ENCODE measurements around the gene TNS4. TPM values are rescaled to one million over a fixed set of nuclear protein-coding genes. Genes with fewer than 3 reads are reported as not detected.

The TNS4 gene
- polyA plus RNA-seq, 1 experiment = 0.07 TPM

- POLR2A ChIA-PET = interaction anchor here (0.5 to 0.9 kb wide), 2 partner anchors 11 to 66 kb away, joined by 3 read pairs; no protein-coding TSS in a partner anchor
- Histone ChIP-seq H3K27me3 (ENCODE audit: control insufficient read depth, insufficient read depth, low read length) (peaks cover 3% of the 10 kb centered on the region), H3K27ac (ENCODE audit: low read depth, low read length) (peak overlapping the region; percentile 3), H3K9me3 (ENCODE audit: control insufficient read depth, insufficient read depth, low read length) (no peaks in the 10 kb centered on the region), H3K4me3 (ENCODE audit: low read depth, low read length) (no peak overlapping the region)
- DNase-seq (ENCODE audit: low read depth, low spot score) = no peak
- TF ChIP-seq, protein P1, sequence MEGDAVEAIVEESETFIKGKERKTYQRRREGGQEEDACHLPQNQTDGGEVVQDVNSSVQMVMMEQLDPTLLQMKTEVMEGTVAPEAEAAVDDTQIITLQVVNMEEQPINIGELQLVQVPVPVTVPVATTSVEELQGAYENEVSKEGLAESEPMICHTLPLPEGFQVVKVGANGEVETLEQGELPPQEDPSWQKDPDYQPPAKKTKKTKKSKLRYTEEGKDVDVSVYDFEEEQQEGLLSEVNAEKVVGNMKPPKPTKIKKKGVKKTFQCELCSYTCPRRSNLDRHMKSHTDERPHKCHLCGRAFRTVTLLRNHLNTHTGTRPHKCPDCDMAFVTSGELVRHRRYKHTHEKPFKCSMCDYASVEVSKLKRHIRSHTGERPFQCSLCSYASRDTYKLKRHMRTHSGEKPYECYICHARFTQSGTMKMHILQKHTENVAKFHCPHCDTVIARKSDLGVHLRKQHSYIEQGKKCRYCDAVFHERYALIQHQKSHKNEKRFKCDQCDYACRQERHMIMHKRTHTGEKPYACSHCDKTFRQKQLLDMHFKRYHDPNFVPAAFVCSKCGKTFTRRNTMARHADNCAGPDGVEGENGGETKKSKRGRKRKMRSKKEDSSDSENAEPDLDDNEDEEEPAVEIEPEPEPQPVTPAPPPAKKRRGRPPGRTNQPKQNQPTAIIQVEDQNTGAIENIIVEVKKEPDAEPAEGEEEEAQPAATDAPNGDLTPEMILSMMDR (IDR thresholded peaks at IDR 0.05; ENCODE audit: low read depth, low read length) = no peak
- CTCF ChIA-PET = interaction anchor here (0.7 to 1.2 kb wide), 3 partner anchors 9 to 100 kb away, joined by 3 read pairs; no protein-coding TSS in a partner anchor
These were observed 68.4 kb downstream of the TNS4 start for GRCh38 chr17:40432864-40433528.

- TF ChIP-seq, protein P1 (IDR thresholded peaks at IDR 0.05; ENCODE audit: low read depth, low read length) = no peak
- Histone ChIP-seq H3K9me3 (ENCODE audit: control insufficient read depth, insufficient read depth, low read length) (no peaks in the 10 kb centered on the region), H3K27me3 (ENCODE audit: control insufficient read depth, insufficient read depth, low read length) (peaks cover 3% of the 10 kb centered on the region), H3K4me3 (ENCODE audit: low read depth, low read length) (no peak overlapping the region), H3K27ac (ENCODE audit: low read depth, low read length) (no peak overlapping the region)
- POLR2A ChIA-PET = no interaction called here
- DNase-seq (ENCODE audit: low read depth, low spot score) = no peak
- CTCF ChIA-PET = interaction anchor here (1.0 to 1.4 kb wide), 3 partner anchors 13 to 33 kb away, joined by 3 to 4 read pairs (median 4); partner anchors contain the start of gene TOP2A
These were observed 70.2 kb downstream of the TNS4 start for GRCh38 chr17:40431231-40431602.

GRCh38 chr17:40430272-40431230 lies 70.9 kb downstream of the TNS4 start:
- no peak overlapping the region for H3K4me3 ChIP-seq (ENCODE audit: low read depth, low read length)
- no peak for DNase-seq (ENCODE audit: low read depth, low spot score)
- ChIA-PET POLR2A (interaction anchor here (0.6 kb wide), 1 partner anchor 12 kb away, joined by 4 read pairs; no protein-coding TSS in a partner anchor), CTCF (interaction anchor here (1.0 to 1.4 kb wide), 3 partner anchors 13 to 32 kb away, joined by 3 to 4 read pairs (median 4); partner anchors contain the start of gene TOP2A)
- TF ChIP-seq, protein P1 (IDR thresholded peaks at IDR 0.05; ENCODE audit: low read depth, low read length) = no peak
- no peak overlapping the region for H3K27ac ChIP-seq (ENCODE audit: low read depth, low read length)
- no peaks in the 10 kb centered on the region for H3K9me3 ChIP-seq (ENCODE audit: control insufficient read depth, insufficient read depth, low read length)
- peaks cover 3% of the 10 kb centered on the region for H3K27me3 ChIP-seq (ENCODE audit: control insufficient read depth, insufficient read depth, low read length)

GRCh38 chr17:40427002-40427491 lies 74.4 kb downstream of the TNS4 start:
- TF ChIP-seq, protein P1 (IDR thresholded peaks at IDR 0.05; ENCODE audit: low read depth, low read length) = no peak
- Histone ChIP-seq H3K4me3 (ENCODE audit: low read depth, low read length) (no peak overlapping the region), H3K27ac (ENCODE audit: low read depth, low read length) (no peak overlapping the region), H3K27me3 (ENCODE audit: control insufficient read depth, insufficient read depth, low read length) (peaks cover 3% of the 10 kb centered on the region), H3K9me3 (ENCODE audit: control insufficient read depth, insufficient read depth, low read length) (no peaks in the 10 kb centered on the region)
- ChIA-PET CTCF (interaction anchor here (0.5 to 0.9 kb wide), 2 partner anchors 28 to 106 kb away, joined by 3 to 4 read pairs; no protein-coding TSS in a partner anchor), POLR2A (no interaction called here)
- DNase-seq (ENCODE audit: low read depth, low spot score) = no peak

Other genes starting within 250 kb of the TNS4 start
- gene CDC6, start 213.7 kb downstream of the TNS4 start, polyA plus RNA-seq (2011; rRNA removed) = 8.6 and 9.1 TPM in 2 replicates
- 4.9 and 7.5 TPM in 2 replicates for gene RARA, start 192.4 kb downstream of the TNS4 start, polyA plus RNA-seq (2011; rRNA removed)
- 0.41 and 0.97 TPM in 2 replicates for gene GJD3, start 136.9 kb downstream of the TNS4 start, polyA plus RNA-seq (2011; rRNA removed)
- gene TOP2A, start 83.7 kb downstream of the TNS4 start, polyA plus RNA-seq (2011; rRNA removed) = 28.2 and 53.5 TPM in 2 replicates
- gene IGFBP4, start 58.2 kb downstream of the TNS4 start, polyA plus RNA-seq (2011; rRNA removed) = 1,026 and 1,343 TPM in 2 replicates
- gene CCR7, start 63.8 kb upstream of the TNS4 start, polyA plus RNA-seq (2011; rRNA removed) = 0.12 and 0.22 TPM in 2 replicates
- 93.3 and 111 TPM in 2 replicates for gene SMARCE1, start 146.2 kb upstream of the TNS4 start, polyA plus RNA-seq (2011; rRNA removed)
- gene KRT222, start 163.6 kb upstream of the TNS4 start, polyA plus RNA-seq (2011; rRNA removed) = not detected in 2 replicates
- gene KRT24, start 202.1 kb upstream of the TNS4 start, polyA plus RNA-seq (2011; rRNA removed) = not detected in 2 replicates

All from AG04450 (cell line).